ENCODE measurements around the gene NKD2.
A peak's percentile ranks its signal among the peaks of the same experiment; 100 is the strongest.
"Not testable (repeated sequence)": the region's sequence is repeated elsewhere in the genome, so short reads cannot be mapped to it uniquely, and the experiment has no call there.

The NKD2 gene, protein sequence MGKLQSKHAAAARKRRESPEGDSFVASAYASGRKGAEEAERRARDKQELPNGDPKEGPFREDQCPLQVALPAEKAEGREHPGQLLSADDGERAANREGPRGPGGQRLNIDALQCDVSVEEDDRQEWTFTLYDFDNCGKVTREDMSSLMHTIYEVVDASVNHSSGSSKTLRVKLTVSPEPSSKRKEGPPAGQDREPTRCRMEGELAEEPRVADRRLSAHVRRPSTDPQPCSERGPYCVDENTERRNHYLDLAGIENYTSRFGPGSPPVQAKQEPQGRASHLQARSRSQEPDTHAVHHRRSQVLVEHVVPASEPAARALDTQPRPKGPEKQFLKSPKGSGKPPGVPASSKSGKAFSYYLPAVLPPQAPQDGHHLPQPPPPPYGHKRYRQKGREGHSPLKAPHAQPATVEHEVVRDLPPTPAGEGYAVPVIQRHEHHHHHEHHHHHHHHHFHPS

DNA sequence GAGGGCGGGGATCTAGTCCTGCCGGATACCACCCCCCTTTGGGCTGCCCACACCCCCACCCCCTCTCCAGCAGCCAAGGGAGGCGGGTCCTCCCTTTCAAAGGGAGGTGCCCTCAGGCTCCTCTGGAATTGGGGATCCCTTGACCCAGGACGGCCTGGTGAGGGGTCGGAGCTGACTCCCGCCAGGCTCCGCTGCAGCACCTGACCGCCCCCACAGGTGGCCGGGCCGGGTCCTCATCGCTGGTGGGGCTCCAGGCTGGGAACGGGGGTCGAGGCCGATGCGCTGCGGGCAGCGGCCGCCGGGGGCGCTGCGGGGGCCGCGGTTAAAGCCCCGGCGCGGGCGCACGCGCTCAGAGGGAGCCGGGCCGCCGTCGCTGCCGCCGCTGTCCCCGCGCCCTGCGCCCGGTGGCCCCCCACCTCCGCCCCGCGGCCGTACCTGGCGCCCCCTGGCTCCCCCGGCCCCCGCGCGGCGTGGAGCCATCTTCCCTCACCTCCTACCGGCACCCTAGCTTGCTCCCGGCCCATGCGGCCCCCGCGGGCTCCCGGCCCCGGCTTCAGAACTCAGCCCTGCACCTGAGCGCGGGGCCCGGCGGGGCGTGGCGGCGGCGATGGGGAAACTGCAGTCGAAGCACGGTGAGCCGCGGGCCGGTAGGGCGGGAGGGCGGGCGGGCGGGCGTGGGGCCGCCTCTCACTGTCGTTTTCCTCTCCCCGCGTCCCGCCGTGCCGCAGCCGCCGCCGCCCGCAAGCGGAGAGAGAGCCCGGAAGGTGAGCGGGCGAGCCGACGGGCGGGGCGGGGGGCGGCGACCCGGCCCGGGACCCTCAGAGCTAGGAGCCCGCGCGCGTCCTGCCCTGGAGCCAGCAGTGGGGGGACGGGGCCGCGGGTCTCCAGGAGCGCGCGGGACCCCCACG is at the start of gene NKD2:
Gene NKD2, plus strand, starts transcription at position 352 of the 908 bp plus-strand sequence. Its CDS starts 256 bp downstream, at position 608.
- DNase-seq = no peak

DNA sequence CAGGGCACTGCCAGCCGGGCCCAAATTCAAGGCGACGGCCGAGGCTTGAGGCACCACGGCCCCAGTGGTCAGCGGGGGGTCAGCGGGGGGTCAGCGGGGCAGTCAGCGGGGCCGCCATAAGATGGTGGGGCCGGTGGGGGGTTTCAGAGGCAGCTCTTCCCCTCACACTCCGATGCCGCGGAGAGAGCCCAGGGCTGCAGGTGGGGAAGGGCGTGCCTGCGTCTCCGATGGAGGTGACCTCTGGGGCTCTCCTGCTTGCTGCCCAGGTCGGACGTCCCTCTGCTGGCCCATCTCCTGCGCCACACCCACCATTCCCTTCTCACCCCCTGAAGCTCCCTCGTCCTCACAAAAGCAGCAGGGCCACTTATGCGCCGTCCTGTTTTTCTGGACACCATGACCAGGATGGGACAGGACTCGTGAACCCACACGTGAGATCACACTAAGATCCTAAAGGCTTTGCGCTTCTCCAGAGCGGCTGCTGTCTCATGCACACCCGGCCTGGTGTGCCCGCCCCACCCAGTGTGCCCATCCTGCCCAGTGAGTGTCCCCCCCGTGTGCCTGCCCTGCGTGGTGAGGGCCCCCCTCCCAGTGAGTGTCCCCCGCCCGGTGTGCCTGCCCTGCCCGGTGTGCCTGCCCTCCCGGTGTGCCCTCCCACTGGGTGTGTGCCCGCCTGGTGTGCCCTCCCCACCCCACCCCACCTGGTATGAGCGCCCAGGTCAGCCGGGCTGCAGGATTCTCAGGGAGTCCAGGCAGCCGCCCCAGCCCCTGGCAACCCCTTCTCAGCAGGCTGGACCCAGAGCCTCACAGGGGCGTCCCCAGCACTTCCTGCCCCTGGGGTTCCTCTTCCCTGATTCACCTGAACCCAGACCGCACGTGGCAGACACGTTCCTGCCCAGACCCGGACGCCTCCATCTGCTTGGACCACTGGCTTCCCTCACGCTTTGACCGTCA is 48.7 kb upstream of the NKD2 start:
- DNase-seq = no peak

DNA sequence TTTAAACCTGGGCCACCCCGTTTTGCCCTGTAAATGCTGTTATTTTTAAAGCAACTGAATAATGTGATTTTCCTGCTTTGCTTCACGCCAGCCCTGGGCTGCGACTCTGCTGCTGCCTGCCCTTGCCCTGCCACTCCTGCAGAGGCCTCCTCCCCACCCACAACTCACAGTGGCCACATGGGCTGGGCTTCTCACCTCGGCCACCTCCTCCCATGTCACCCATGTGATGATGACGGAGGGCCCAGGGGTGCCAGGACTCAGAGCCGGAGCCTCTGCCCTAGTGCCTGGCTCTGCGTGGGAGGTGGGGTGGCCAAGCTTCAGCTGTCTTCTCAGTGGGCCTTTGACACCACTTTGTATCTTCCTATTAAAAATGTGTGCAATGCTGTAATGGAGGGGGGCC is 48.1 kb upstream of the NKD2 start:
- DNase-seq = no peak

DNA sequence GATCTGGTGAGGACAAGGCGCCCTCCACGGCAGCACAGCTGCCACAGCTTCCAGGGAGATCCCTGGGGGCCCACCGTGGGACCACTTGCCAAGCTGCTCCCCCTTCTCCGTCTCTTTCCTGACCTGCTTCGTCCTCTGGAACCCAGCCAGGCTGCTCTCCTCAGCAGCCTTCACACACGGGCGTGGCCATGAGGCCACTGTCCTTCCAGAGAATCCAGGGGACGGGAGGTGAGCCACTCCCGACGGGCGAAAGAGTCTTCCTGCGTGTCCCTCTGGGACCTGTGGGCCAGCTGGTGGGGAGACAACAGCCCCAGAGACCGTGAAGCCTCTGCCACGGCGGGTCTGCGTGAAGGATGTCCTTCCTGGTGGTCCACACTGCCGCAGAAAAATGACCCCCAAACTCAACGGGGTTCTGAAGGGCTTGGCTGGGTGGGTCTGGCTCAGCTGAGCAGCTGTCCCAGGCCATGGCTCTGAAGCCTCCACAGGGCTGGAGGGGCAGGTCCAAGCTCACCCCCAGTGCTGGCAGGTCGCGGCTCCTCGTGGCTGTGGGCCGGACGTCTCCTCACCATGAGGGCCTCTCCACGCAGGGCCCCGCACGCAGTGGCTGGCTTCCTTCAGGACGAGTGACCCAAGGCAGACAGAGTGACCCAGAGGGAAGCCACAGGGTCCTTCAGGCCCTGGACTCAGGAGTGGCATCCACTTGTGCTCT is 47.4 kb upstream of the NKD2 start:
- DNase-seq = no peak

DNA sequence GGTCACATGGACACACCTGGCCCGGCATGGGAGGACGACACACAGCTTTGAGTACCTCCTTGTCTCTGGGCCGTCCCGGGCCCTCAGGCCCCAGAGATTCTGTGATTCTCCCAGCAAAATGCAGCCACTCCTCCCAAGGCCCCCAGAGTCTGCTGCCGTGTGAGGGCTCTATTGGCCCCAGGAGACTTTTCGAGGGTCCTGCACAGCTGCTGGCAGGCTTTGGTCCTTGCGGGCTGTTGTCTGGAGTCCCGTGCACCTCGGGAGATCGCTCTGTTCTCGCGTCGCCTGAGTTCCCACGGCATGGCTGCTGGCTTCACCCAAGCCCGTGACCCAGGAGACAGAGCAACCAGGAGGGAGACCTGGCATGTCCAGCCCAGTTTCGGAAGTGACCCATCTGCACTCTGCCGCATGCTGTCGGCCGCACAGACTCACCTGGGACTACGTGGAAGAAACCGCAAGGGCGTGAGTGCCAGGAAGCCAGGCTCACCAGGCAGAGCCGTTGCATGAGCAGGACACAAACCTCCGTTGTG is 46.8 kb upstream of the NKD2 start:
- no peak for DNase-seq

DNA sequence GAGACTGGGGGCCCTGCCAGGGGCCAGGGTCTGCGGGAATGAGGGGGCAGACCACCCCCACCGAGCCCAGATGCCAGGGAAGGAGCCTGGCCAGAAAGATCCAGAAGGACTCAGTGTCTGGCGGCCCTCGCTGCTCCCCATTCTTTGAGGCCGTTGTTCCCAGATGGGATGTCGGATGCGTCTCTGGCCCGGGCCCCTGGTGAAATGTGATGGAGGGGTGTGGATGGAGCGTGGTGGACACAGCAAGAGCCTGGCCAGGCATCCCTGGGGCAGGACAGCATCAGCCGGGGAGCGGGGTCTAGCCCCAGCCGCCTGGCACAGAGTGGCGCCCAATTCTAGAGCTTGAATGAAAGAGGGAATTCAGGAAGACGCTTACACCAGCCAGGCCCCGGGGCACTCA is 46.2 kb upstream of the NKD2 start:
- no peak for DNase-seq

DNA sequence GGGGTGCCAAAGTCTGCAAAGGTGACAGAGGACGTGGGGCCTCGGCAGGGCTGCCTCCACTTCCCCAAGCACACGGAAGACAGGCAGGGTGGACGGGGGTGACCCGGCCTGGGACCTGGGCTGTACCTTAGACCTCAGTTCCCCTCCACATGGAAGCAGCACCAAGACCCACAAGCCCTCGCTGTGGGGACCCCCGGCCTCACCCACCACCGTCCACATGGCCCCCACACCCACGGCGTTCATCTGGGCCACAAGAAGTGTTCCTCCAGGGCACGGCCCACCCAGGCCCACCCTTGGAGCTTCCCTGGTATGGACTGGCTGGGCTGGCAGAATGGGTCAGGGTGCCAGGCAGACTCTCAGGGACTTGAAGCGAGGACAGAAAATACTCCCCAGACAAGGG is 45.8 kb upstream of the NKD2 start:
- no peak for DNase-seq

DNA sequence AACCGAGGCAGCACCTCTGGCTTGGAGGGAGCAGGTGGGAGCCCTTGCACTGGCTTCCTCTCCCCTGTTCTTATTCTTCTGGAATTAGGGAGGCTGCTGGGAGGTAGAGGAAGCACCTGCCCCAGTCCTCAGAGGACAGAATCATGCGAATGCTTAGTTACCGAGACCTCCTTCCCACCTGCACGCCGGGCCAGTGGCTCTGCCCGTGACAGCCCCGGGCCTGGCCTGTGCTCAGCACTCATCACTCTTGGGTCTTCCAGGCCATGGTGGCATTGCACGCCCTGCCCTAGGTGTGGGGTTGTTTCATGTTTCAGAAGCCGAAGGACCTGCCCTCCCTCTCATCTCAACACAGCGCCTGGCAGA is 45.3 kb upstream of the NKD2 start:
- no peak for DNase-seq

DNA sequence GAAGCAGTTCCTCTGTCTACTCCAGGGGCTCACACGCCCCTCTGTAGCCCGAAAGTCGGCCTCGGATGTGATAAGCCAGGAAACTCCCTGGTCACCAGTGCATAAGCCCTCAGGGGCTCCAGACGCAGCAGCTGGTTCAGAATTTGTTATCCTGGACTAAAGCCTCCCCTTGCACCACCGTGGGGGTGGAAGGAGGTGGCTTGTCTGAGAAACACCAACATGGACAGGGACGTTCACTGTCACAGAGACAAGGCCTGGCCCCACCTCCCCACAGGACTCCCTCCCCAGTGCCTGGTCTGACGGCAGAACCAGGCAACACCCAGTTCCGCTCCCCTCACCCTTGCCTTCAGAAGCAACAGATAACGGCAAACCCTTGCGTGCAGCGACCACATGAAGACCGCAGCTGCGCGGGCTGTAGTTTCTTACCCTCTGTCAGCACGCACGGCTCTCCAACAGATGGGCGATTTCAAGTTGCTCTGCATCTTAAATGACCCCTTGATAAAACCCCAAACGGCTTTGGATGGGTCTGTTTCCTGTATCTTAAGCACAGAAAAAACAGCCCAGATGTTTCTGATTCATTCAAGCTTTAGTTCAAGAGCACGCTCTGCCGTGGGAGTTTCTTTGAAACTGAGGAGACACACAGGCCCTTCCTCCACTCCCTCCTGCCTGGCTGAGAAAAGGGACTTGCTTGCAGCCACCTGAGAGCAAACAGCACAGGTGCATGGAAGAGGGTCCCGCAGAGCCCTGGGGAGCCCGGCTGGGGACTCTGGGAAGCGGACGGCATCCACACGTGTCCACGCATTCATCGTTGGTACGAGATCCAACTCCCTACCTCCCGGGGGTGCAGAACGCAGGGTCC is 44.7 kb upstream of the NKD2 start:
- no peak for DNase-seq

DNA sequence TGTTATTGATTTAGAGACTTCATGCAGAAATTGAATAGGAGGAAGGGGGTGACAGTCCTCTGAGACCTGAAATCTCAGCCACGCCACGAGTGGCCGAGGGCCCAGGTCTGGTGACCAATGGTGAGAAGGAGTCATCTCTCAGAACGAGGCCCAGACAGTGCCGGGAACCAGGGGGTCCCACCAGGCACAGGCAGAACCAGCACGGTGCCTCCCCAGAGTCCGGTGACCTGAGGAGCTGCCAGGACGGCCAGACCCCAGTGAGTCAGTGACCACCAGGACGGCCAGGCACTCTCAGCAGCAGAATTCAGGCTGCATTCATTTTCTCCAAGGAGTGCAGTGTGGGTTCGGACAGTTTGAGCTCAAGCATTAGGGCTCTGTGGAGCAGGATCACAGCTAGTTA is 43.8 kb upstream of the NKD2 start:
- no peak for DNase-seq

DNA sequence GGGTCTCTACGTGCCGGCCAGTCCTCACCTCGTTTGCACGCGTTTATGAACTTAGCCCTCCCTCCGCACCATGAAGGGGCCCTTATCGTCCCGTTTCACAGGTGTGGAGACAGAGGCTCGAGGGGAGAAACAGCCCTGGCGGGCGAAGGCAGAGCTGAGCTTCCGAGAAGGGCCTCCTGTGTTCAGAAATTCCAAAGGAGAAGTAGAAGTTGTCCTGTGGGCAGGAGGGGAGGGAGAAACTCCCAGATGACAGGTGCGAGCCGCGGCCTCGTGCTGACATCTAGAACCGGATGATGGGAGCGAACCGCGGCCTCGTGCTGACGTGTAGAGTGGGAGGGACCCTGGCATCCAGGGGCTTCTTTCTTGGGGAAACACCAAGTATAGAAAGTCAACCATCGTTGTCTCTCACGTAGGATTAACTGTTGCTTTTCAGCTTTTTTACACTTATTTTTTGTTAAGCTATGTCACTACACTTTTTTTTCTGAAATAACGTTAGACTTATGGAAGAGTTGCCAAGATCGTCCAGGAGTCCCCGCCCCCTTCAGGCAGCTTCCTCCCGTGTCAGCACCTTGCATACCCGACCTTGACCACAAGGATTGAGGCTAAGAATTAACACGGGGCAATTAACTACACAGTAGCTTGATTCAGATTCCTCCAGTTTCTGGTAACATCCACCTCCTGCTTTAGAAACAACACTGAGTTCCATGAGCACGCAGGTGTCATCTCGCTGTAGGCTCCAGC is 42.8 kb upstream of the NKD2 start:
- no peak for DNase-seq

DNA sequence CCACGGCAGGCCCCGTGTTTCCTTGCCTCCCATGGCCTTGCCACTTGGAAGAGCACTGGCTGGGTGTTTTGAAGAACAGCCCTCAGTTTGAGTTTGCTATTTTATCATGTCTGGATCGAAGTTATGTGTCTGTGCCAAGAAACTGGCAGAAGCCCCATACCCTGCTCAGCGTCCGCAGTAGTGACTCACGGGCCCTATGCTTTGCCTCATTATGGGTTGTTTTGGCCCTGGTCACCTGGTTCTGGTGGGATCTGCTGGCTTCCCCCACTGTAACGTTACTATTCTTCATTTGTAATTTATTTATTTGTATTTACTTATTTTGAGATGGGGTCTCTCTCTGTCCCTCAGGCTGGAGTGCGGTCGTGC is 42.3 kb upstream of the NKD2 start:
- no peak for DNase-seq

DNA sequence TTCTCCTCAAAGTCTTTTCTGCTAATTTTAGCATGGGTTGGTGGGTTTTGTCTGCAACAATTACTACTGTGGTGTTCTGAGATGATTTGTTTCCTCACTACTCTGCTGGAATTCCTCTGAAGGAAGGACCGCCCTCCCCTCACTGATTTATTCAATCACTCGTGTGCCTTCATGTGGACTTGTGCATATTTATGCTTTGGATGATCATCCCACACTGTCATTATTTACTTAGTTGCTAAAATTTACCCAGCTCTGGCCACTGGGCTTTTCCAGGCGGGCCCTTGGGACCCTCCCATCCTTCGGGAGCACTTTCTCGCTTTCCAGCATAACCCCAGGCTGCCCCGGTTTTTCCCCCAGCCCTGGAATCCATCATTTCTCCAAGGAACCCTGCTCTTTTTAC is 41.7 kb upstream of the NKD2 start:
- DNase-seq = no peak

DNA sequence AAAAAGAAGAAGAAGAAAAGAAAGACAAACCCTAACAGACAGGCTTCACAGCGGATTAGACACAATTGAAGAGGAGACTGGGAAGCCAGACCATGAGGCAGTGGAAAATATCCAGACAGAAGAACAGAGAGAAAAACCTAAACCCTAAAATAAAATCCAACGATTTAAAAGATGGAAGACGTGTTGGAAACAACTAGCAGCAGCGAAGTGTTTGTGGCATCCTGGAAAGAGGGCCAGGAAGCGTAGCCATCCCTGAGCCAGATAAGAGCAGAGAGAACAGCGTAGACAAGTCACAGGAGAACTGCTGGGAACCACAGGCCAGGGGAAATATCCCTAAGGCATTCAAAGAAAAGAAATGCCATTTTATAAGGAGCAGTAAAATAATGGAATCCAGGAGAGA is 39.7 kb upstream of the NKD2 start:
- no peak for DNase-seq

DNA sequence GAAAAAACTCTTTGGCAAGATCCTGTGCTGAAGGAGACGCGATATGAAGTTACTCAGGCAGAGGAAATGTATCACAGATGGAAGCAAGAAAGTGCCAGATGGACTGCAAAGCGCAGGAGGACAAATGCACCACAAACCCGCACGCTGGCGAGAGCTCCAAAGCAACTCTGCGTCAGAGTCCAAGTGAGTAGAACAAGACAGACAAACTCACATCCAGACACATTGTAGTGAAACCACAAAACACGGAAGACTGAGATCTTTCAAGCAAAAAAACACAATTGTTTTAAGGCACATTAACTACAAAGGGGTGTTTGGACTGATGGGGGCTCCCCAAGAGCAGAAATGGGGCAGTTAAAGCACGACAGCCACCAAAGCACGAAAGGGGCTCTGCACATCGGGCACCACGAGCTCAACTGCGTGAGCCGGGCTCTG is 39.2 kb upstream of the NKD2 start:
- peak; percentile 72 for DNase-seq

DNA sequence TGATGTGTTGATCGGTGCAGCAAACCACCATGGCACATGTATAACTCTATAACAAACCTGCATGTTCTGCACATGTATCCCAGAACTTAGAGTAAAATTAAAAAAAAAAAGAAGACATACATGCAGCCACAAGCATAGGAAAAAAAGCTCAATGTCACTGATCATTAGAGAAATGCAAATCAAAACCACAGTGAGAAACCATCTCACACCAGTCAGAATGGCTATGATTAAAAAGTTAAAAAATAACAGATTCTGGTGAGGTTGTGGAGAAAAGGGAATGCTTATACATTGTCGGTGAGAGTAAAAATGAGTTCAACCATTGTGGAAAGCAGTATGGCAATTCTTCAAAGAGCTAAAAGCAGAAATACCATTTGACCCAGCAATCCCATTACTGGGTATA is 36.0 kb upstream of the NKD2 start:
- not testable (repeated sequence) for DNase-seq

DNA sequence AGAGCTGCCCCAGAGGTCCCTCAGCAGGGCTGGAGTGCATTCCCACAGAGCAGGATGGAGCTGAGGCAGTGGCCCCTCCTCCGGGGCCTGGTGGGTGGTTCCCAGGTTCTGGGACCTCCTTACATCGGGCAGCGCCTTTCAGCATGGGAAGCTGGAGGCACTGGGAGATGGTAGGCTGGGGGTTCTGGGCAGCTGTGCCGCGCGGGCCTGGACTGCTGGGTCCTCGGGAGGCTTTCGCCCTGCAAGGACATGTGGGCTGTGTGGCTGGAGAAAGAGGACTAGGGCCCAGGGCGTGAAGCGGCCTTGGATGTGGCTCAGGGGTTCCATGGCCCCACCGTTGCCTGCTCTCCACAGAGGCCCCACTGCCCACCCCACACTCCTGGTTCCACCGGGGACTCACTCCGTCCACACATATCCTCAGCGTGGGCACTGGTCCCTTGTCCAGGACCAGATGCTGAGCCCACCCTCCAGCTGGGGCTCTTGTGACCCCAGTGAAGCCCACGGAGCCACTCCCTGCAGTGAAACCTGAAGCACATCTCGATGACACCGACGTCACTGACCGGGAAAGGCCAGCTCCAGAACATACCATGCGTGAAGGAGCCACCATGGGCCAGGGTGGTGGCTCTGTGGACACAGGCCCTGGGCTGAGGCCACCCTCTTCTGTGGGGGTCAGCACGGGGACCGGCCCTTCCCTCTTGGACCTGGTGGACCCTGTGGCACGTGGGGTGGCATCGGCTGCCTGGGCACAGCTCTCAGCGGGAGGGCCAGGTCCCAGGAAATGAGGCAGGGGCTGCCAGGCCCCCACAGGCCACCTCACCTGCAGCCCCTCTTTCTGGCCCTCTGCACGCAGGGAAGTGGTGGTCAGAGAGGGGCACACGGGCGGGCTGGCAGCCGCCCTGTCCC is 31.5 kb upstream of the NKD2 start:
- DNase-seq = no peak

DNA sequence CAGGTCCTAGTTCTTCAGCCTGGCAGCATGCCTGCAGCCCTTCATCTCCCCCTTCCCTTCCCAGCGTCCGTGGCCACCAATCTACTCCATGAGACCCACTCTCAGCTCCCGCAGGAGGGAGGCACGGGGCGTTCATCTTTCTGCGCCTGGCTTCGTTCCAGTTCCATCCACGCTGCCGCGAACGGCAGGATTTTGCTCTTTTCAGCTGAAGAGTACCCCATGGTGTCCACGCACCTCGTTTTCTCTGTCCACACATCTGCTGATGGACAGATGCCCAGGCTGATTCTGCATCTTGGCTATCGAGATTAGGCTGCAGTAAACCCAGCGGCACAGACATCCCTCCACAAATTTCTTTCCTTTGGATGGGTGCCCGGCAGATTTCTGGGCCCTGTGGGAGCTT is 30.5 kb upstream of the NKD2 start:
- no peak for DNase-seq

DNA sequence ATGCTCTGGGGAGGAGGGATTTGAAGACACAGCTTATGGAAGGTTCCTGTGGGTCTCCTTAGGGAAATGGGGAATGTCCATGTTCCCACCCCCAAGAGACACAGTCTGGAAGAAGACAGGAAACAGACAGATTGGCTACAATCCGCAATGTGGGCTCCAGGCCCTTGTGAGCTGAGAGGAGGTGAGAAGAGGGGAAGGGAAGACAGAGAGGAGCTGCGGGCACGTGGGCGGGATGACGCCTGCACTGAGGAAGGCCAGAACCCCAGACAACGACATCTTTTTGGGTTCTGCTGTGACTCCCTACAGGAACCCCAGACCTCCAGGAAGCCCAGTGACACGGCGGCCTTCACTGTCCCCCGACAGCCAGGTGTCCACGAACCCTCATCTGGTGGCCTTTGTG is 29.9 kb upstream of the NKD2 start:
- no peak for DNase-seq

All from DMS 273 treated with DMSO at 0.1 percent for 48 hours (cell line).